ENCODE measurements around the gene SMOC1.

SMOC1 gene

GRCh38 chr14:69870613-69871012 is 8.6 kb upstream of the SMOC1 start:
- ATAC-seq (replicated peaks; ENCODE audit: extremely low read depth, poor library complexity, severe bottlenecking) (no peak), DNase-seq (ENCODE audit: low spot score in 2 of 2) (no peak)
- no peaks in the 10 kb centered on the region for H3K4me1 Mint-ChIP-seq
- H3K27me3 Mint-ChIP-seq: peaks cover 72% of the 10 kb centered on the region
- peaks cover 3% of the 10 kb centered on the region for H3K36me3 Mint-ChIP-seq (ENCODE audit: insufficient read depth)
- H3K9me3 Mint-ChIP-seq: peaks cover 11% of the 10 kb centered on the region
- no peak overlapping the region for H3K4me3 Mint-ChIP-seq
- H3K27ac Mint-ChIP-seq (ENCODE audit: low read depth): no peak overlapping the region

DNA sequence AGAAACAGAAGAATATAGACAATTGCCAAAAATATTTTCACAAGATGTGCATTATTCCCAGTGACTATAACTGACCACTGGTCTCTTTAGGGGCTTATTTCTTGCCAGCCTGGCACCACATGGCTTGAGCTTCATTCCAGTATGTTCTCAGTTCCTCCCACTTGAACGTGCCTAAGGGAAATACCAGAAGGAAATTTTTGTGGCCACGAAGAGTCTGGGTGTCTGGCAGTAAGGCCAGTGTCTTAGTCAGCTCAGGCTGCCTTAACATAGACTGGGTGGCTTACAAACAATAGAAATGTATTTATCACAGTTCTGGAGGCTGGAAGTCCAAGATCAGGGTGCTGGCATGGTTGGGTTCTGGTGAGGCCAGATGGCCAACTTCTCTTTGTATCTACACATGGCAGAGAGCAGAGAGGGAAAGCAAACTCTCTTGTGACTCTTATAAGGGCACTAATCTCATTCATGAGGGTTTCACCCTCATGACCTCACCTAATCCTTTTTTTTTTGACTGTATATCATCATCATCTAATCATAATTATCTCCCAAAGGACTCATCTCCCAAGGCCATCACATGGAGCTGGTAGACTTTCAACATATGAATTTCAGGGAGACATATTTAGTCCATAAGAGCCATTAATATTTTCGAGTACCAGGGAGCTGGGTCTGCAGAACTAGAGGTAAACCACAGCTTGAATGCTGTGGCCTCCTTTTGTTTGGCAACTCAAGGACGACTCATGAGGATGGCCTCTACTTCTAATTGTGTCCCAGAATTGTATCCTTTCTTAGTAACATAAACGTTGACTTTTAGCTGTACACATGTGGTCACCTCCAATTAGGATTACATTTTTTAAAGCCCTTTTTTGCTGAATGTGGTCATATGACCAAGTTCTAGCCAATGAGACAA is 5.1 kb upstream of the SMOC1 start:
- Mint-ChIP-seq H3K36me3 (ENCODE audit: insufficient read depth) (no peaks in the 10 kb centered on the region), H3K4me3 (no peak overlapping the region), H3K27me3 (peaks cover 59% of the 10 kb centered on the region), H3K27ac (ENCODE audit: low read depth) (no peak overlapping the region), H3K4me1 (no peaks in the 10 kb centered on the region), H3K9me3 (no peaks in the 10 kb centered on the region)
- ATAC-seq (replicated peaks; ENCODE audit: extremely low read depth, poor library complexity, severe bottlenecking) (no peak), DNase-seq (ENCODE audit: low spot score in 2 of 2) (no peak)

DNA sequence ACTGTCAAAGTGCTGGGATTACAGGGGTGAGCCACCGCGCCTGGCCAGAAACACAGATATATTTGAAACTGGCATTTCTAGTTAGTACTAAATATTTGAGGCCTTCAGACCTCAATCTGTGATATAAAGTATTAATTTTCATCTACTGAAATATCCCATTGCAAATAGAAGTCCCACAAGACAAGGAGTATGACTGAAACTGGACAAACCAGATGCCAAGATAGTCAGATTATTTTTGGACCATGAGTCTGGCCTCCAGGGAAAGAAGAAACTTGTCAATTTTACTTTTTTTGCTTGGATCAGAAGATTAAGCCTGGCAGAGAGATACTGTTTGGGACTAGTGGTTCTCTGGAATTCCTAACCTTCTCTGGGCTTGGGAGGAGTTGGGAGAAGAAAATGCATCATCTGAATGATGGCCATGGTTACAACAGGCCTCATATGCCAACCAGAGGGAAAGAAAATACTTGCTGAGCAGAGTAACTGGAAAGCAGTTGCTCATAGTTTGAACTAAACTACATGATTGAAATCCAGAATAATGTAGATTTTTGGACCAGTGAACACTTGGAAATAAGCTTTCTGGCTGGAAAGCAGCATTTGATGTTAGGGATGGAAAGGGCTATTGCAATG is 2.9 kb upstream of the SMOC1 start:
- Mint-ChIP-seq H3K9me3 (no peaks in the 10 kb centered on the region), H3K27me3 (peaks cover 67% of the 10 kb centered on the region), H3K4me3 (no peak overlapping the region), H3K36me3 (ENCODE audit: insufficient read depth) (no peaks in the 10 kb centered on the region), H3K4me1 (no peaks in the 10 kb centered on the region), H3K27ac (ENCODE audit: low read depth) (no peak overlapping the region)
- no peak for ATAC-seq (replicated peaks; ENCODE audit: extremely low read depth, poor library complexity, severe bottlenecking)
- no peak for DNase-seq (ENCODE audit: low spot score in 2 of 2)

DNA sequence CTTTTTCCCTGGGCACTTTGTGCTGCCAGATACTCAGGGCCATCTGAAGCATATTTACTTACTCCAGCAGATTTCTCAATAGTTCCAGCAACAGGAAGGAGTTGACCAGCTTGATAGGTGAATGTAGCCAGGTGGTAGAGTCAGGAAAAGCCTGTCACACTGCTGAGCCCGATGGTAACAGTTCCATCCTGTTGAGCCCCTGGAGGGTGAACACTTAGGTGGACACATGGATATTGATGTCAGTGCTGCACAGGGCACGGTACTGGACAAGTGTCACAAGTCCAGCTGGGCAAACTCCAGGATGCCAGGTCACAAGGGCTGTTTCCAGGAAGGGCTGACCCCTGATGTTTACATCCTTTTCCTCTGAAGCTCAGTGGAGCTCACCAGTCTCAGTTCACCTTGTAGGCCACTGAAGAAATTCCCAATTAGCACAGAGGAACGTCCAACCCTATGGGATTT is 2.3 kb upstream of the SMOC1 start:
- Mint-ChIP-seq H3K36me3 (ENCODE audit: insufficient read depth) (no peaks in the 10 kb centered on the region), H3K4me1 (no peaks in the 10 kb centered on the region), H3K27ac (ENCODE audit: low read depth) (no peak overlapping the region), H3K27me3 (peaks cover 67% of the 10 kb centered on the region), H3K4me3 (no peak overlapping the region), H3K9me3 (no peaks in the 10 kb centered on the region)
- ATAC-seq (replicated peaks; ENCODE audit: extremely low read depth, poor library complexity, severe bottlenecking) (no peak), DNase-seq (ENCODE audit: low spot score in 2 of 2) (no peak)

DNA sequence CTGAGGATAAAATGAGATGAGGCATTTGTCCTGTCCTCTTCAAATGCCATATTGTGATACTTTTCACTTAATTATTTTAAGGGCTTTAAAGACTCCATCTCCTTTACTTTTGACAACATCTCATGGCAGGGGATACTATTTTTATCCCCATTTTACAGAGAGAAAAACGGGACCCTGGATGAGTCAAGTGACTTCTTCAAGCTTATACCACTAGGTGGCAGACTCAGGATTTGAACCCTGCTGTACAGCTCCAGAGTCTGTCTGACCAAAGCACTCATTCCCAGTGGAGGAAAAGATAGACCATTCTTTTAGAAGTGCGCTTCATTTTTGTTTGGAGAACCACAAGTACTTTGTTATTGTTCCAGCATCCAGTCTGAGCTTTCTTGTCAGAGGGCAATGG is 1.7 kb upstream of the SMOC1 start:
- Mint-ChIP-seq H3K9me3 (no peaks in the 10 kb centered on the region), H3K27ac (ENCODE audit: low read depth) (no peak overlapping the region), H3K27me3 (peaks cover 67% of the 10 kb centered on the region), H3K4me3 (no peak overlapping the region), H3K36me3 (ENCODE audit: insufficient read depth) (no peaks in the 10 kb centered on the region), H3K4me1 (no peaks in the 10 kb centered on the region)
- no peak for ATAC-seq (replicated peaks; ENCODE audit: extremely low read depth, poor library complexity, severe bottlenecking)
- DNase-seq (ENCODE audit: low spot score in 2 of 2): no peak

DNA sequence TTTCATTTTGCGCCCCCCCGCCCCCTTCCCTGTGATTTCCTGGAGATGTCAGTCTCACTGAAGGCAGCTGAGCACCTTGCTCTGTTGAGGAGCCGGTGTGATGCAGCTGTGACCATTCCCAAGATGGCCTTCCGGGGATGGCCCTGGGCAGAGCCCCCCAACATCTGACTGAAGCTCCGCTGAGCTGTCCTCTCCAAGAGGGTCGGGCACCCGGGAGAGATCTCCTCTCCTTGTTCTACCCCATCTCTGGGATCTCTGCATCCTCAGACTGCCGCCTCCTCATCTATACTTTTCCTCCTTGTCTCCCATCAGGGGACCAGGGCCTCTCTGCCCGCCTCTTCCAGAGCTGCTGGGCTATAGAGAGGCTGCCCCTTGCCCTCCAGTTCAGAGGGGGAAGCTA is 965 bp upstream of the SMOC1 start:
- Mint-ChIP-seq H3K27ac (ENCODE audit: low read depth) (no peak overlapping the region), H3K36me3 (ENCODE audit: insufficient read depth) (no peaks in the 10 kb centered on the region), H3K4me1 (no peaks in the 10 kb centered on the region), H3K9me3 (no peaks in the 10 kb centered on the region), H3K4me3 (no peak overlapping the region), H3K27me3 (peaks cover 62% of the 10 kb centered on the region)
- no peak for ATAC-seq (replicated peaks; ENCODE audit: extremely low read depth, poor library complexity, severe bottlenecking)
- DNase-seq (ENCODE audit: low spot score in 2 of 2): no peak

GRCh38 chr14:69880044-69880487 is 850 bp downstream of the SMOC1 start:
- no peaks in the 10 kb centered on the region for H3K36me3 Mint-ChIP-seq (ENCODE audit: insufficient read depth)
- H3K9me3 Mint-ChIP-seq: no peaks in the 10 kb centered on the region
- no peak overlapping the region for H3K27ac Mint-ChIP-seq (ENCODE audit: low read depth)
- ATAC-seq (replicated peaks; ENCODE audit: extremely low read depth, poor library complexity, severe bottlenecking) (no peak), DNase-seq (ENCODE audit: low spot score in 2 of 2) (no peak)
- peaks cover 66% of the 10 kb centered on the region for H3K27me3 Mint-ChIP-seq
- H3K4me3 Mint-ChIP-seq: no peak overlapping the region
- H3K4me1 Mint-ChIP-seq: no peaks in the 10 kb centered on the region

DNA sequence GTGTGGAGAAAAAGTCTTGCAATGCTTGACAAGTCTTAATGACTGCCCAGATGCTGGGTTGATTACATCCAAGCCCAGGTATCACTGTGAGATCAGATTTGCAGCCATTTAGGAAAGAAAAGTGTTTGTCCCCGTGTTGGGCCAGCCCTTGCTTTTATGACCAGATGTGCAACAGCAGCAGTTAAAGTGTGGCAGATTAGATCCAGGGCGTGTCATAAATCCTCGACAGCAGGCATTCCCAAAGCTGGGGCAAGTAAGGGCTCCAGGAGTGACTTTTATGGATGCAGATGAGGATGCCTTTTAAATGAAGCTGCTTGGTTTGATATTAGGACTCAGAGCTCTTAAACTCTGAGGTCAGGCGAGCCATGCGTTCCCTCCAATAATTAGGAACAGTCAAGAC is 1.7 kb downstream of the SMOC1 start:
- ATAC-seq (replicated peaks; ENCODE audit: extremely low read depth, poor library complexity, severe bottlenecking): no peak
- Mint-ChIP-seq H3K27me3 (peaks cover 67% of the 10 kb centered on the region), H3K27ac (ENCODE audit: low read depth) (no peak overlapping the region), H3K36me3 (ENCODE audit: insufficient read depth) (no peaks in the 10 kb centered on the region), H3K4me1 (no peaks in the 10 kb centered on the region), H3K4me3 (no peak overlapping the region), H3K9me3 (no peaks in the 10 kb centered on the region)
- DNase-seq (ENCODE audit: low spot score in 2 of 2): no peak

DNA sequence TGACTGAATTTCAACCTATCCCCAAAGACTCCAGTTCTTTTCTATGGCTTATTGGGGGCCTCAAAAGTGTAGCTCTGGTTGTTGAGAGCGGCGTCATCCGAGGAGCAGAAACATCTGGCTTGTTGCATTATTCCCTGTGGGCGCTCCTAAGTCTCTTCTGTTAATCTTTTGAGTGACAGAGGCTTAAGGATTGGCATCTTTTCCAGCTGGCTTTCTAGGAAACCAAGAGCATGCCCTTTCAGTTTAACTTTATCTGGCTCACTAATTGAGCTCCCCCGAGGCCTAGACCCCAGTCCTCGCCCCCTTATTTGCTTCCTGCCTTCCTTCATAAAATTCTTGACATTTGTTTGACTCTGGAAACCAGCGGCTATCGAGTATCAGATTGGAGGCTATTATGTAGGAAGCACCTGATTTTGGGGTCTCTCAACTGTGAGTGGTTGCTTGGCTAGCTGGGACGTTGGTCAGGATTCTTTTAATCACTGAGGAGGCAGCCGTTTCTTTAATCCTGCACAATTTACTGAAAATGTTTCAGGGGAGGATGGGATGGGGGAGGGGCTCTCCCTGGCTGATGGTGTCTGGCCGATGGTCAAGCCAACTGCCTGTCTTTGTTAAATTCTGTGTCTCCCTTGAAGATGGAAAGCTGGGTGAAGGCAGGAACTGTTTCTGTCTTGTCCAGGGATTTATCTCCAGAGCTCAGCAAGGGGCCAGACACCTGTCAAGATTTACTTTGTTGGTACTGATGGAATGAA is 3.1 kb downstream of the SMOC1 start:
- DNase-seq (ENCODE audit: low spot score in 2 of 2): no peak
- H3K27me3 Mint-ChIP-seq: peaks cover 76% of the 10 kb centered on the region
- no peak overlapping the region for H3K4me3 Mint-ChIP-seq
- no peak overlapping the region for H3K27ac Mint-ChIP-seq (ENCODE audit: low read depth)
- H3K9me3 Mint-ChIP-seq: no peaks in the 10 kb centered on the region
- no peaks in the 10 kb centered on the region for H3K4me1 Mint-ChIP-seq
- no peak for ATAC-seq (replicated peaks; ENCODE audit: extremely low read depth, poor library complexity, severe bottlenecking)
- H3K36me3 Mint-ChIP-seq (ENCODE audit: insufficient read depth): no peaks in the 10 kb centered on the region

- no peak overlapping the region for H3K27ac Mint-ChIP-seq (ENCODE audit: low read depth)
- no peaks in the 10 kb centered on the region for H3K4me1 Mint-ChIP-seq
- H3K4me3 Mint-ChIP-seq: no peak overlapping the region
- no peaks in the 10 kb centered on the region for H3K9me3 Mint-ChIP-seq
- H3K36me3 Mint-ChIP-seq (ENCODE audit: insufficient read depth): no peaks in the 10 kb centered on the region
- DNase-seq (ENCODE audit: low spot score in 2 of 2): no peak
- ATAC-seq (replicated peaks; ENCODE audit: extremely low read depth, poor library complexity, severe bottlenecking): no peak
- H3K27me3 Mint-ChIP-seq: peaks cover 70% of the 10 kb centered on the region
Observed at GRCh38 chr14:69882915-69883314, 3.7 kb downstream of the SMOC1 start.

DNA sequence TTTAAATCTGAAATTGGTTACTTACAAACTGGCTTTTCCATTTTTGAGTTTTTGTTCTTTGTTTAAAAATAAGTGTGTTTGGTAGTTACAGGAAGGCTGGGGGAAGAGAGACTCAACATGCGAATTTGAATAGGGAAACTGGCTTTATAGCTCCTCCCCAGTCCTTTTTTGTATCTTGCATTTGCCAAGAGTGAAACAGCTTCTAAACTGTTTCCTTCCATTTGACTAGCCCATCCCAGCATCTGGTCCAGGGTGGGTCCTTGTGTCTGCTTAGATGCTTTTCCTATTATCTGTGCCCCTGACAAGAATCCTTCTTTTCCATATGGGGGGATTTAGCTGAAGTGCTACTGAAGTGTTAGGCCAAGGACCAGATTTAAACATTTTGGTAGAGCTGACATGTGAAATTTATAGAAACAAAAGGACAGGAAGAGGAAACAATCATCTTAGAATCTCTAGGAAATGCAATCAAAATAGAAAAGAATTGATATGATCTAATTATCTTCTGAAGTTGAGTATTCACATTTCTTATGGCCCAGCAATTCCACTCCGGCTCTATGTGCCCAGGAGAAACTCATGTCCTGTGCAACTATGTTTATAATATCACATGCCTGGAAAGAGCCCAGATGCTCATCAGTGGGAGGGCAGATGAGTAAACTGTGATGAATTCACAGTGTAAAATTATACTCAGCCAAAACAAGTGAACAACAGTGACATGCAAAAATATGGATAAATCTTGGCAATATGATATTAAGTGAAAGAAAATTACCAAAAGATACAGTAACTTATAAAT is 7.4 kb downstream of the SMOC1 start:
- H3K9me3 Mint-ChIP-seq: no peaks in the 10 kb centered on the region
- no peak for ATAC-seq (replicated peaks; ENCODE audit: extremely low read depth, poor library complexity, severe bottlenecking)
- H3K27ac Mint-ChIP-seq (ENCODE audit: low read depth): no peak overlapping the region

More for the DNA sequence above, 7.4 kb downstream of the SMOC1 start:
- DNase-seq (ENCODE audit: low spot score in 2 of 2): no peak
- Mint-ChIP-seq H3K4me3 (no peak overlapping the region), H3K4me1 (no peaks in the 10 kb centered on the region), H3K36me3 (ENCODE audit: insufficient read depth) (no peaks in the 10 kb centered on the region), H3K27me3 (peaks cover 64% of the 10 kb centered on the region)

All from central memory CD8-positive, alpha-beta T cell (primary cell).